Measurements from ENCODE around the gene SPRR5.

SPRR5 gene

DNA sequence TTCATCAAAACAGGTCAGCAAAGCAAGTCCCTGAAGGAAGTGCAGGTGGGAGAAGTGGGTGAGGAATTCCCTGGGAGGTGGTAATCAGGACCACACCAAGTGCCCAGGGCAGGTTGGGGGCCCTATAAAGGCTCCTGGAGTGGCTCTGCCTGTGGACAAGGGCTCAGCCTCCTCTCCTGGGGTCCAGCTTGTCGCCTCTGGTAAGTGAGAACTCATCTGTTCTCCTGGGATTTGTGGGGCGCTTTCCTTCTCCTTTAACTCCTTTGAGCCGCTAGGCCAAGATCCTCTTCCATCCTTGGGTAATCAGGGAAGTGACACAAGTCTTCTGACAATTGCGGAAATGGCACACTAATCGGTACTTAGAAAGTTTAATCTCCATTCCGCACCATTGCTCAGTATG, 23.5 kb downstream of the SPRR5 start, which contains the start of gene SPRR4:
SPRR4 (plus strand) TSS at position 154 of the 400 bp plus-strand sequence. CDS start 1,243 bp downstream, outside the sequence.
- no peak within 1 kb of the TSS for H2AFZ ChIP-seq (ENCODE audit: low read length)
- H3K4me3 ChIP-seq (ENCODE audit: low read depth, low read length, poor library complexity, severe bottlenecking): no peak within 1 kb of the TSS
- H3K4me2 ChIP-seq (ENCODE audit: low read length): no peak within 1 kb of the TSS
- H3K79me2 ChIP-seq (ENCODE audit: insufficient read depth, low read length): no peaks in the 10 kb centered on the region
- no peaks in the 10 kb centered on the region for H4K20me1 ChIP-seq (ENCODE audit: insufficient read depth, low read length)
- no peaks in the 10 kb centered on the region for H3K9me3 ChIP-seq (ENCODE audit: low read length)
- H3K27me3 ChIP-seq (ENCODE audit: insufficient read depth, low read length): no peaks in the 10 kb centered on the region
- H3K9ac ChIP-seq (ENCODE audit: low read length): no peak within 1 kb of the TSS
- no peaks in the 10 kb centered on the region for H3K4me1 ChIP-seq (ENCODE audit: insufficient read depth, low read length, severe bottlenecking)
- H3K36me3 ChIP-seq (ENCODE audit: insufficient read depth, low read length): no peaks in the 10 kb centered on the region
- H3K27ac ChIP-seq (ENCODE audit: low read depth, low read length, poor library complexity, severe bottlenecking): no peak within 1 kb of the TSS
- H3F3A ChIP-seq (ENCODE audit: insufficient read depth, low read length): no peaks in the 10 kb centered on the region
- TF ChIP-seq, protein P1, sequence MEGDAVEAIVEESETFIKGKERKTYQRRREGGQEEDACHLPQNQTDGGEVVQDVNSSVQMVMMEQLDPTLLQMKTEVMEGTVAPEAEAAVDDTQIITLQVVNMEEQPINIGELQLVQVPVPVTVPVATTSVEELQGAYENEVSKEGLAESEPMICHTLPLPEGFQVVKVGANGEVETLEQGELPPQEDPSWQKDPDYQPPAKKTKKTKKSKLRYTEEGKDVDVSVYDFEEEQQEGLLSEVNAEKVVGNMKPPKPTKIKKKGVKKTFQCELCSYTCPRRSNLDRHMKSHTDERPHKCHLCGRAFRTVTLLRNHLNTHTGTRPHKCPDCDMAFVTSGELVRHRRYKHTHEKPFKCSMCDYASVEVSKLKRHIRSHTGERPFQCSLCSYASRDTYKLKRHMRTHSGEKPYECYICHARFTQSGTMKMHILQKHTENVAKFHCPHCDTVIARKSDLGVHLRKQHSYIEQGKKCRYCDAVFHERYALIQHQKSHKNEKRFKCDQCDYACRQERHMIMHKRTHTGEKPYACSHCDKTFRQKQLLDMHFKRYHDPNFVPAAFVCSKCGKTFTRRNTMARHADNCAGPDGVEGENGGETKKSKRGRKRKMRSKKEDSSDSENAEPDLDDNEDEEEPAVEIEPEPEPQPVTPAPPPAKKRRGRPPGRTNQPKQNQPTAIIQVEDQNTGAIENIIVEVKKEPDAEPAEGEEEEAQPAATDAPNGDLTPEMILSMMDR (IDR thresholded peaks at IDR 0.05; ENCODE audit: low read length): no peak
- TF ChIP-seq EZH2 (IDR thresholded peaks at IDR 0.05; ENCODE audit: borderline replicate concordance, low read length): no peak
- no peaks in the 10 kb centered on the region for H3K9me2 ChIP-seq (ENCODE audit: low read depth, low read length)

DNA sequence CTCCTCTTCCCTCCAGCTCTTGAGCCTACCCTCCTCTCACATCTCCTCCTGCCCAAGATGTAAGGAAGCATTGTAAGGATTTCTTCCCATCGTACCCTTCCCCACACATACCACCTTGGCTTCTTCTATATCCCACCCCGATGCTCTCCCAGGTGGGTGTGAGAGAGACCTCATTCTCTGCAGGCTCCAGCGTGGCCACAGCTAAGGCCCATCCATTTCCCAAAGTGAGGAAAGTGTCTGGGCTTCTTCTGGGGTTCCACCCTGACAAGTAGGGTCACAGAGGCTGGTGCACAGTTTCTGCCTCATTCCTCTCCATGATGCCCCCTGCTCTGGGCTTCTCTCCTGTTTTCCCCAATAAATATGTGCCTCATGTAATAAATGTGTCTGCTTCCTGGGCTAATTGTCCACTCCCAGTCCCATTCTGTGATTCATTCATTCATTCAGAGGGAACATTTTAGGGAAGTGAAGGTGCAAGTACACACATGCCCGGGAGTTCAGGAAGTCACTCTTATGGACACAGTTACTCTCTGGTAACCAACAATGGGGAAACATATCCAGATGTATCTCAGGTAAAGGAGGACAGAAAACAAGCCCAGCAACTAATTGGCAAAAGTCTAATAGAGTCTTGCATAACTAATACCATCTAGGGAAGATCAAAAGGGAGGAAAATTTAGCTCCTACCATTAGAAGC, 25.3 kb downstream of the SPRR5 start:
- H3K9me3 ChIP-seq (ENCODE audit: low read length): no peaks in the 10 kb centered on the region

DNA sequence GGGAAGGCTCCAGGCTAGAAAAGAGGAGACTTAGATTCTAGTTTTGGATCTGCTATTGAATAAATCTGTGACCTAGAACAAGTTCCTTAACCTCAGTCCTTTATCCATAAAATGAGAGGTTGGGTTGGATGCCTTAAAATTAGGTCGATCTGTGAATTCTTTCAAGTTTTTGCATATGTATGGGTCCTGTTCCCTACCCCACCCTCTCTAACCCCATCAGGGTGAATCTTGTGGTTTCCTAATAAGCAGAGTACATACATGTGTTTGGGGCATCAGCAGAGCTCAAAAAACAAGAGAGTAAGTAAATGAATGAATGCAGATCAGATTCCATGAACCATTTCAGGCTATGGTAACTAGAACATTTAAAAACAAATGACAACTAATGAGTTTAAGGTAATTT, 29.7 kb downstream of the SPRR5 start:
- Histone ChIP-seq H4K20me1 (ENCODE audit: insufficient read depth, low read length) (no peaks in the 10 kb centered on the region), H2AFZ (ENCODE audit: low read length) (no peak overlapping the region), H3K79me2 (ENCODE audit: insufficient read depth, low read length) (no peaks in the 10 kb centered on the region), H3K36me3 (ENCODE audit: insufficient read depth, low read length) (no peaks in the 10 kb centered on the region), H3K9ac (ENCODE audit: low read length) (no peak overlapping the region), H3K9me2 (ENCODE audit: low read depth, low read length) (no peaks in the 10 kb centered on the region), H3K27ac (ENCODE audit: low read depth, low read length, poor library complexity, severe bottlenecking) (no peak overlapping the region), H3K9me3 (ENCODE audit: low read length) (no peaks in the 10 kb centered on the region), H3K4me1 (ENCODE audit: insufficient read depth, low read length, severe bottlenecking) (no peaks in the 10 kb centered on the region), H3K4me2 (ENCODE audit: low read length) (no peak overlapping the region), H3K4me3 (ENCODE audit: low read depth, low read length, poor library complexity, severe bottlenecking) (no peak overlapping the region), H3F3A (ENCODE audit: insufficient read depth, low read length) (no peaks in the 10 kb centered on the region), H3K27me3 (ENCODE audit: insufficient read depth, low read length) (no peaks in the 10 kb centered on the region)
- TF ChIP-seq, protein P1 (IDR thresholded peaks at IDR 0.05; ENCODE audit: low read length): no peak
- no peak for TF ChIP-seq EZH2 (IDR thresholded peaks at IDR 0.05; ENCODE audit: borderline replicate concordance, low read length)

More for the DNA sequence above, 25.3 kb downstream of the SPRR5 start:
- Histone ChIP-seq H3K4me2 (ENCODE audit: low read length) (no peak overlapping the region), H3K27ac (ENCODE audit: low read depth, low read length, poor library complexity, severe bottlenecking) (no peak overlapping the region), H3K4me3 (ENCODE audit: low read depth, low read length, poor library complexity, severe bottlenecking) (no peak overlapping the region), H4K20me1 (ENCODE audit: insufficient read depth, low read length) (no peaks in the 10 kb centered on the region), H3K9ac (ENCODE audit: low read length) (no peak overlapping the region), H3F3A (ENCODE audit: insufficient read depth, low read length) (no peaks in the 10 kb centered on the region), H3K36me3 (ENCODE audit: insufficient read depth, low read length) (no peaks in the 10 kb centered on the region), H3K79me2 (ENCODE audit: insufficient read depth, low read length) (no peaks in the 10 kb centered on the region), H3K4me1 (ENCODE audit: insufficient read depth, low read length, severe bottlenecking) (no peaks in the 10 kb centered on the region), H3K9me2 (ENCODE audit: low read depth, low read length) (no peaks in the 10 kb centered on the region), H3K27me3 (ENCODE audit: insufficient read depth, low read length) (no peaks in the 10 kb centered on the region), H2AFZ (ENCODE audit: low read length) (no peak overlapping the region)
- TF ChIP-seq, protein P1 (IDR thresholded peaks at IDR 0.05; ENCODE audit: low read length): no peak
- no peak for TF ChIP-seq EZH2 (IDR thresholded peaks at IDR 0.05; ENCODE audit: borderline replicate concordance, low read length)
